Osteoblast (primary cell): Measurements from ENCODE around the gene TMTC1. TPM values are rescaled to one million over a fixed set of nuclear protein-coding genes. Genes with fewer than 3 reads are reported as not detected.
"Not testable (repeated sequence)": the region's sequence is repeated elsewhere in the genome, so short reads cannot be mapped to it uniquely, and the experiment has no call there.

Experiments
- DNase-seq: peaks from one replicate; pipeline ENCODE4 v3.0.0; 2011; ENCODE audit warnings: low spot score, mixed read lengths; ENCODE audit not compliant: insufficient read length; ENCODE audit errors: missing footprints
- H2AFZ ChIP-seq: 2 replicates; pipeline ENCODE4 v1.6.0; 2011; ENCODE audit warnings: mild to moderate bottlenecking, low read length
- H3K27ac ChIP-seq: 2 replicates; pipeline ENCODE4 v1.5.1; 2011; ENCODE audit warnings: mild to moderate bottlenecking, low read depth, low read length, moderate library complexity
- H3K27me3 ChIP-seq: 2 replicates; pipeline ENCODE4 v1.6.0; 2012; ENCODE audit warnings: mild to moderate bottlenecking, control low read depth, inconsistent platforms, low read length, moderate library complexity; ENCODE audit not compliant: insufficient read depth
- H3K36me3 ChIP-seq: 2 replicates; pipeline ENCODE4 v1.5.1; 2011; ENCODE audit warnings: mild to moderate bottlenecking, low read length, control low read depth, moderate library complexity; ENCODE audit not compliant: insufficient read depth
- H3K4me1 ChIP-seq: 2 replicates; pipeline ENCODE4 v1.5.1; 2011; ENCODE audit warnings: mild to moderate bottlenecking, low read length, control low read depth, moderate library complexity; ENCODE audit not compliant: insufficient read depth
- H3K4me2 ChIP-seq: 2 replicates; pipeline ENCODE4 v1.6.0; 2011; ENCODE audit warnings: mild to moderate bottlenecking, low read length; ENCODE audit not compliant: insufficient read depth
- H3K4me3 ChIP-seq: fragments of 200-600 bp; sonication (generic); 3 replicates; pipeline ENCODE4 v1.5.1; 2012; ENCODE audit warnings: mild to moderate bottlenecking, low read length, inconsistent platforms; ENCODE audit not compliant: insufficient read depth
- H3K79me2 ChIP-seq: 2 replicates; pipeline ENCODE4 v1.6.0; 2012; ENCODE audit warnings: mild to moderate bottlenecking, low read length, control low read depth, inconsistent platforms; ENCODE audit not compliant: insufficient read depth
- H3K9me3 ChIP-seq: 2 replicates; pipeline ENCODE4 v1.5.1; 2011; ENCODE audit warnings: low read depth, low read length, control low read depth
- H4K20me1 ChIP-seq: 2 replicates; pipeline ENCODE4 v1.6.0; 2012; ENCODE audit warnings: mild to moderate bottlenecking, low read length, control low read depth; ENCODE audit not compliant: insufficient read depth
- CTCF ChIP-seq: IDR thresholded peaks from 2 replicates; pipeline ENCODE4 v1.5.1; 2011; ENCODE audit warnings: mild to moderate bottlenecking, low read depth, low read length, moderate library complexity; ENCODE audit errors: extremely low read depth
- total RNA-seq: library from RNA; depleted of rRNA; stranded (reverse); fragments of >200 nt; gene quantifications from 2 replicates; pipeline ENCODE4 v1.2.3, GENCODE V29; 2012

Gene TMTC1
- total RNA-seq, 1 donor: 50.3 TPM

DNA sequence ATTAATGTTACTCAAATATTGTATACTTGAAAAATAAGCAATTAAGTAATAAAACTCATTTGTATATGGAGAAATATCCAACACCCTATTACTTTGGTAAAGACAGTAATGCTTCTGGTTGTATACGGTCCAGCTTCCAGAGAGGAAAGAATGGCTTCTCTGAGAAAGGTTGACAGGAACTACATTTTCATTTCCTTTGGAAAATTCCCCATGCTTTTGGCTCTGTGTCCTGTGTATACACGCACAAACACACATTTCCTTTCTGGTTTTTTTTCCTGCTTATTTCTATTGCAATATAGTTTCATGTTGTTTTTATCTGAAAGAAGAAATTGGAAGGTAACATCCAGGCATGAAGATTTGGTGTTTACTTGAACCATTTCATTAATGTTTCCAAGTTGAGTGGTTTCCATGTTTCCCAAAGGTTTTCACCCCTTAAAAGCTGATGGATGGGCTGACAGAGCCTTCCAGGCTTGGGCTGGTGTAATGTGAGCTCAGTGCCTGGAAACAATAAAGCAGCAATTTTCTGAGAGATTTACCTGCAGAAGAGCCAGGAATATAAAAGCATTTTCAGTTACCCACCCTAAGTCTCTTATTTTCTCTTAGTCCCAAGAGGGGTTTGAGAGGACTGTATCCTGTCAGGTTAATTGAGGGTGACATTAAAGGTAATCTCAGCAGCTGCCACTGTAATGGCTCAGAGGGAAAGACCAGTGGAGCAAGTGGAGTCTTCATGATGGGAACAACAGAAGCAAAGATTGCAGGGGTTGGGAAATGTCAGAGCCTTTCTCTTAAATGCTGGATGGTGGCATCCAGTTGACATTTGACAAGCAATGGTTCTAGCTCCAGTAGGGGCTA, 33.4 kb upstream of the TMTC1 start:
- Histone ChIP-seq H2AFZ (no peak overlapping the region), H4K20me1 (no peaks in the 10 kb centered on the region), H3K4me1 (no peaks in the 10 kb centered on the region), H3K27ac (no peak overlapping the region), H3K36me3 (no peaks in the 10 kb centered on the region), H3K27me3 (peaks cover 4% of the 10 kb centered on the region), H3K4me3 (no peak overlapping the region), H3K79me2 (no peaks in the 10 kb centered on the region), H3K4me2 (no peak overlapping the region), H3K9me3 (no peaks in the 10 kb centered on the region)
- no peak for TF ChIP-seq CTCF
- no peak for DNase-seq

GRCh38 chr12:29809616-29810361, 26.0 kb upstream of the TMTC1 start:
- H3K4me3 ChIP-seq, H3K27ac ChIP-seq, H3K36me3 ChIP-seq, DNase-seq, H3K79me2 ChIP-seq, H3K4me2 ChIP-seq, H3K9me3 ChIP-seq, H2AFZ ChIP-seq, H3K4me1 ChIP-seq, H3K27me3 ChIP-seq, H4K20me1 ChIP-seq: not testable (repeated sequence)

- Histone ChIP-seq H3K27ac (no peak overlapping the region), H3K4me3 (no peak overlapping the region), H3K79me2 (no peaks in the 10 kb centered on the region), H3K27me3 (no peaks in the 10 kb centered on the region), H3K4me2 (no peak overlapping the region), H3K9me3 (no peaks in the 10 kb centered on the region), H3K4me1 (no peaks in the 10 kb centered on the region), H2AFZ (no peak overlapping the region), H3K36me3 (no peaks in the 10 kb centered on the region), H4K20me1 (no peaks in the 10 kb centered on the region)
- no peak for DNase-seq
- no peak for TF ChIP-seq CTCF
Measured at GRCh38 chr12:29807129-29807528, 23.4 kb upstream of the TMTC1 start.

GRCh38 chr12:29804019-29804418, 20.3 kb upstream of the TMTC1 start:
- Histone ChIP-seq H3K4me2 (no peak overlapping the region), H3K27me3 (peaks cover 8% of the 10 kb centered on the region), H2AFZ (no peak overlapping the region), H3K36me3 (no peaks in the 10 kb centered on the region), H3K27ac (no peak overlapping the region), H4K20me1 (no peaks in the 10 kb centered on the region), H3K79me2 (no peaks in the 10 kb centered on the region), H3K9me3 (no peaks in the 10 kb centered on the region), H3K4me3 (no peak overlapping the region), H3K4me1 (no peaks in the 10 kb centered on the region)
- TF ChIP-seq CTCF: no peak
- DNase-seq: no peak
